Hematopoietic multipotent progenitor cell treated with erythropoietin and hydrocortisone succinate and interleukin-3 and kit ligand, for 17 days (in vitro differentiated cells): ENCODE measurements around the gene EIF5B.
"Not testable (repeated sequence)": the region's sequence is repeated elsewhere in the genome, so short reads cannot be mapped to it uniquely, and the experiment has no call there.

Experiments used
- DNase-seq: peaks from one replicate; pipeline ENCODE4 v3.0.0-alpha.2; 2015; ENCODE audit warnings: low spot score

Gene EIF5B, protein sequence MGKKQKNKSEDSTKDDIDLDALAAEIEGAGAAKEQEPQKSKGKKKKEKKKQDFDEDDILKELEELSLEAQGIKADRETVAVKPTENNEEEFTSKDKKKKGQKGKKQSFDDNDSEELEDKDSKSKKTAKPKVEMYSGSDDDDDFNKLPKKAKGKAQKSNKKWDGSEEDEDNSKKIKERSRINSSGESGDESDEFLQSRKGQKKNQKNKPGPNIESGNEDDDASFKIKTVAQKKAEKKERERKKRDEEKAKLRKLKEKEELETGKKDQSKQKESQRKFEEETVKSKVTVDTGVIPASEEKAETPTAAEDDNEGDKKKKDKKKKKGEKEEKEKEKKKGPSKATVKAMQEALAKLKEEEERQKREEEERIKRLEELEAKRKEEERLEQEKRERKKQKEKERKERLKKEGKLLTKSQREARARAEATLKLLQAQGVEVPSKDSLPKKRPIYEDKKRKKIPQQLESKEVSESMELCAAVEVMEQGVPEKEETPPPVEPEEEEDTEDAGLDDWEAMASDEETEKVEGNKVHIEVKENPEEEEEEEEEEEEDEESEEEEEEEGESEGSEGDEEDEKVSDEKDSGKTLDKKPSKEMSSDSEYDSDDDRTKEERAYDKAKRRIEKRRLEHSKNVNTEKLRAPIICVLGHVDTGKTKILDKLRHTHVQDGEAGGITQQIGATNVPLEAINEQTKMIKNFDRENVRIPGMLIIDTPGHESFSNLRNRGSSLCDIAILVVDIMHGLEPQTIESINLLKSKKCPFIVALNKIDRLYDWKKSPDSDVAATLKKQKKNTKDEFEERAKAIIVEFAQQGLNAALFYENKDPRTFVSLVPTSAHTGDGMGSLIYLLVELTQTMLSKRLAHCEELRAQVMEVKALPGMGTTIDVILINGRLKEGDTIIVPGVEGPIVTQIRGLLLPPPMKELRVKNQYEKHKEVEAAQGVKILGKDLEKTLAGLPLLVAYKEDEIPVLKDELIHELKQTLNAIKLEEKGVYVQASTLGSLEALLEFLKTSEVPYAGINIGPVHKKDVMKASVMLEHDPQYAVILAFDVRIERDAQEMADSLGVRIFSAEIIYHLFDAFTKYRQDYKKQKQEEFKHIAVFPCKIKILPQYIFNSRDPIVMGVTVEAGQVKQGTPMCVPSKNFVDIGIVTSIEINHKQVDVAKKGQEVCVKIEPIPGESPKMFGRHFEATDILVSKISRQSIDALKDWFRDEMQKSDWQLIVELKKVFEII

DNA sequence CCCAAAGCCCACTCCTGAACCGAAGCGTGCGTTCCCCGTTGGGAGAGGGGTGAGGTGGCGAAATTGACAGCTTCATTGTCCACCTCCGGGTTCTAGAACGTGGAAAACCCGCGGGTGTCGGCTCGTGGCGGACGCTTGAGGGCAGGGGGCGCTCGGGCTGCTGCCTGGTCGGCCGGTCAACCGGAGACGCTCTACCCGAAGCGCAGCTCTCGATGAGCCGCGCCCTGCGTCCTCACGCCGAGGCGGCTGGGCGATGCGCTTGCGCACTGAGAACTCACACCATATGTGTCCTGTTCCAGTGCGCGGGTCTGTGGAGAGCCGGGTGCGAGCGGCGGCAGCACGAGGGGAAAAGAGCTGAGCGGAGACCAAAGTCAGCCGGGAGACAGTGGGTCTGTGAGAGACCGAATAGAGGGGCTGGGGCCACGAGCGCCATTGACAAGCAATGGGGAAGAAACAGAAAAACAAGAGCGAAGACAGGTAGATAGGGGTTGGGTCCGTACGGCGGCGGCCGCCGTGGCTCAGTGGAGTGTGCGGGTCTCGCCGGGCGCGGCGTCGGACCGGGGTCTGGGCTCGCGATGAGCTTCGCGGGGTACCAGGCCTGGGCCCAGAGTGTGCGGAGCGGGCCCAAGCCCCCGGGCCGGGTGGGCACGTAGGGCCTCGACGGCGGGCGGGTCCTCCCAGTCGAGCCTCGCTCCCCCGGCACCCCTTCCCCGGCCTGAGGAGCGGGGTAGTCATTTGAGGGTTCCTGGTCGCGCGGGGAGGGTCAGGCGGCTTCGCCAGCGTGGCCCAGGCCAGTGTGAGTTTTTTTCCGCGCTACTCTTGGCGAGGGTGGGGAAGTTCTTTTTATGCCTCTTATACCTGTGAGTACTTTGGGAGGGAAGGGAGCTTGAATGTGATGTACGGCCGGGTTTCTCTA, at the start of gene EIF5B:
TSS of gene EIF5B (plus strand) at position 277 of the 916 bp plus-strand sequence. CDS start at position 443, 166 bp downstream.
- peak; percentile 98 for DNase-seq

DNA sequence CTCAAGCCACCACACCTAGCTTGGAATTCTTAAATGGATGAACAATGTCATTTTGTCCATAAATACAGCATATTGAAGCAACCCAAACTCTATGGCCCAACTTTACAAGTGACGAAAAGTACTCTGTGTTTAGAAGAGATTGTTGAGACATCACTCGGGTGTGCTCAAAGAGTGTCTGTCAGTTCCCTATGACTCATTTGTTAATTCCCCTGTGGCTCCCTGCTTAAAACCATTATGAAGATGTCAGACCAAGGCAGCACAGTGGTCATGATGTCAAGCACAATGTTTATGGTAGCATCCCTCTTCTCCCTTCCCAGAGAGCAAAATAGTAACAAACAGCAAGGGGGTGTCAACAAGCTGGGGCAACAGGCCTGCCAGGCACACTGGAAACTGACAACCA, 39.2 kb upstream of the EIF5B start:
- no peak for DNase-seq

DNA sequence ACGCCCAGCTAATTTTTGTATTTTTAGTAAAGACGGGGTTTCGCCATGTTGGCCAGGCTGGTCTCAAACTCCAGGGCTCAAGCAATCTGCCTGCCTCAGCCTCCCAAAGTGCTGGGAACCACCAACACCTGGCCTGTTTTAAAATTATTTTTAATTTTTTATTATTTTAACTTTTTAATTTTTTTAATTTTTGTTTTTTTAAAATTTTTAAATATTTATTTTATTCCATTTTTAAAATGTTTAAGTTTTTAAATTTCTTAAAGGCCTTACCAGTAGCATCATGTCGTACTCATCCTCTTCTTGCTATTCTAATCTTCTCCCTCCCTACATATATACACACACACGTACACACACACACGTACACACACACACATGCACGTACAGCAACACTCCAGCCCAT, 37.6 kb upstream of the EIF5B start:
- DNase-seq = no peak

DNA sequence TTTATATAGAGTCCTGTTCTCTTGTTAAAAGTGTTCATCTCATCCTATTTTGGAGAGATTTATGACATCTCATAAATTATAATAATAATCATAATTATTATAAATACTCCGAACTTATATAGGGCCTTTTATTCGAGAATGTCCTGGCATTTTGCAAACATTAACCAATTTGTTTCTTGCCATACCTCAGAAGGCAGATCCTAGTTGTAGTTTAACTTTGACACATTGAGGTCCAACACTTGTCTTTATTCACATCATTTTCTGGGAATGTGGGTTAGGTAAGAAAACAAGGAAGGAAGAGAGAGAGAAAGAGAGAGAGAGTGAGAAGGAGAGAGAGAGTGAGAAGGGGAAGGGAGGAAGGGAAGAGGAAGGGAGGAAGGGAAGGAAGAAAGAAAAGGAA, 36.1 kb upstream of the EIF5B start, which contains the start of gene LYG1:
TSS of gene LYG1 (minus strand) at position 101 of the 400 bp plus-strand sequence. CDS start 5,527 bp downstream, outside the sequence.
- DNase-seq = not testable (repeated sequence)

DNA sequence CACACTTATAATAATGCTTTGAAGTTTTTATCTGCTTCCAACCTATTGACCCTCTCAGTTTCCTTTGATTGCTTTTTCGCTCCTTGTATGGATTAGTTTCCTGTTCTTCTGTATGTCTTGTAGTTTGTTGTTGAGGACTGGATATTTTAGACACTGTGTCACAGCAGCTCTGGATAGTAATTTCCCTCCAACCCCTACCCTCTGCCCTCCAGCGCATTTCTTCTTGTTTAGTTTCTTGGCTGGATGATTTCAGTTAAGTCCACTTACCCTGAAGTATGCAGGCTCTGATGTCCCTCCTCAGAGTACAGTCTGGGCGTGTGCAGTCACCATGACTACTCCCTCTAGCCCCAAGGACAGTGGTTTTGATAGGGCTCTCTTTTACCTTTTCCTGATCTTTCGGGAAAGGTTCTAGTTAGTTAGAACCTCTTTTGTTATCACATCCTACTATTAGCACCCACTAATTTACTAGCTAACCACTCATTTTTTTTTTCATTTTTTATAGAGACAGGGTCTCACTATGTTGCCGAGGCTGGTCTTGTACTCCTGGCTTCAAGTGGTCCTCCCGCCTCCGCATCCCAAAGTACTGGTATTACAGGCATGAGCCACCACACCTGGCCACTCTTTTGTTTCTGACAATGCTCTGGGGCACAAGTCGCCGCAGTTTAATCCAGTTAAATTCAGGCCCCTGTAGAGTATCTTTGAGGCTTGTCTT, 19.9 kb upstream of the EIF5B start:
- no peak for DNase-seq

DNA sequence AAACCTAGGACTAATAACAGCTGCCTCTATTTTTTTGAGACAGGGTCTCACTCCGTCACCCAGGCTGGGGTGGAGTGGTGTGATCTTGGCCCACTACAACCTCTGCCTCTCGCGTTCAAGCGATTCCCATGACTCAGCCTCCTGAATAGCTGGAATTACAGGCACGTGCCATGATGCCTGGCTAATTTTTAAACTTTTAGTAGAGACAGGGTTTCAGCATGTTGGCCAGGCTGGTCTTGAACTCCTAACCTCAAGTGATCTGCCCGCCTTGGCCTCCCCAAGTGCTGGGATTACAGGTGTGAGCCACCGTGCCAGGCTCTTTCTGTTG, 19.4 kb upstream of the EIF5B start:
- DNase-seq = not testable (repeated sequence)

DNA sequence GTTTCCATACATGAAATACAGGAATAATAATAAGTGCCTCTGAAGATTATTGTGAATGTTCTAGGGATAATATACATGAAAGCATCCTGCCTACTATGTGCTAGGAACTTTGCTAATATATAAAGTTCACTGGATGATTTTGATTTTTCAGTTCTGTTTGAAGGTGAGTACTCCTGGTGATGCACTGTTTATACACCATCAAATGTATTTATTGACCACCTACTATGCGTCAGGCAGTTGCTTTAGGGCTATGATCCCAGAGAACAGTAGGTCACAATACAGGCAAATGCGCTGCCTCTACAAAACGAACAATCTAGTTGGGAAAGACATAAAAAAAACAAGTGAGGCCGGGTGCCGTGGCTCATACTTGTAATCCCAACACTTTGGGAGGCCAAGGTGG, 11.8 kb upstream of the EIF5B start:
- DNase-seq = no peak

DNA sequence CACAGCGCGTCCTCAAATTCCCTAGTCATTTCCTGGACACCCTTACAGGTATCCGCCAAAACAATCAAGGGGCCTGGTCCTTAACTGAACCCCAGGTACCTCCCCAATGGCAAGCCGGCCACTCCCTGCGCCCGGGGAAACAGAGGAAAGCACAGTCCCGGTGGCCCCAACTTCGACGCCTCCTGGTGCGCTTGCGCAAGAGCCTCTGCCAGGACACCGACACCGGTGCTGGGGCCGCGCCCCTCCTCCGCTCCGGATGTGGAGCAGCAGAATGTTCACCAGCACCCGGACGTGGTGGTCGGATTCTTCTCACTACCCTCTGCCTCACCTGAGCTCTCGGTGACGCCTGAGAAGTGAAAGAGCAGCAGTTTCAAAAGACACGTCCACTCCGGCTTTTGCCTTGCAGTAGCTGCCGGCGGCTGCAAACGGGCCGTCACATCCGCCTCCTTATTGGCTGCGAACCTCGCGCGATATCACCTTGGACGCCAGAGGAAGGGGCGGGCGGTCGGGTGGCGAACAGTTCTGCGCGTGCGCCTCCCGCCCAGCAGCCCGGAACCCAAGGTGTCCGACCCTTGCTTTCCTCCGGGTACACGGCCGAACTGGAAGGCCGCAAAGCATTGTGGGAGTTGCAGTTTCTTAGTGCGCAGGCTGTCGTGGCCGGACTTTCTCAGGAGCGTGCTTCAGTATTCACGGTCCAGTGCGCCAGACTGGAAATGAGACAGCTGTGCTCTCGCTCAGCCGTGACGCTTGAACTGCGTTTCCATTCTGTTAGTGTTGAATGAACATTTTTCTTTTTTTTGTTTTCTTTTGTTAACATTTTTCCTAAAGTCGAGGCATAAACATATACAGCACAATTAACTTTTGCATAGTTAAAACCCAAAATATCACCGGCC, 1.0 kb upstream of the EIF5B start, which contains the start of gene TXNDC9:
TSS of gene TXNDC9 (minus strand) at position 423 of the 893 bp plus-strand sequence. CDS start 3,123 bp downstream, outside the sequence.
- DNase-seq = peak; percentile 100

DNA sequence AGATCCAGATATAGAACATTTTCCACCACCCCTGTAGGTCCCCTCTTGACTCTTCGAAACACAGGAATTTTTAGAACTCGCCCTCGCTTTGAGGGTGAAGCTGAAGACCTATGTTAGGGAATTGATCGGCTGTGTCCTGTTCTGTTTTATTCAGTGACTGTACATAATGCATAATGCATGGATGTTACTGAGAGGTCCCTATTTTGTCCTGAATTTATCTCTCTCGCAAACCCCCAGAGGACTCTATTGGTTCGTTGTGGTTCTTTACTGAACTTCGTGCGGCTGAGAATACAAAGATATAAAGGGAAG, 431 bp upstream of the EIF5B start:
- no peak for DNase-seq

DNA sequence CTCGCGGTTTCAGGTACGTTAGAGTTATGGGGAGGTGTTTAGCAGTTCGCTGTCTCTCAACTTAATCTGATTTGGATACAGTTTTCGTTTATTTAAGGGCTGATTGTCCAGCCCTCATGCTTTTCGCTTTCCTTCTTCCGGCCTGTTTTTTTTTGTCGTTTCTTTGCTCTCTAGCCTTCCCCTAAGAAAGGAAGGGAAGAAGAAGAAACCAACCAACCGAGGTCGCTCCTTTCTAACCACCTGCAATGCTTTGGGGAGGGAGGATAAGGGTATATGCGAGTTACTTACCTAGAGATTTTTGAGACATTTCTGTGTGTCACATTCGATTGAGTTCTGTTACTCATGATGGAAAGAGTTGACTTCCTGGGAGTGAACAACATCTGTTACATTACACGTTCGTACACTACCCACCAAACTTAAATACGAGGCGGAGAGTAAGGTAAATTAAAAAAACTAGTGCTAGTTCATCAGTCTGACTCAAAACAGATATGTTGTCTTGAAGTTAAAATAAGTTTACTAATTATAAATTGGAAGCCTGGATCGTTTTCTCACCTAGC, 918 bp downstream of the EIF5B start:
- DNase-seq = peak; percentile 55

DNA sequence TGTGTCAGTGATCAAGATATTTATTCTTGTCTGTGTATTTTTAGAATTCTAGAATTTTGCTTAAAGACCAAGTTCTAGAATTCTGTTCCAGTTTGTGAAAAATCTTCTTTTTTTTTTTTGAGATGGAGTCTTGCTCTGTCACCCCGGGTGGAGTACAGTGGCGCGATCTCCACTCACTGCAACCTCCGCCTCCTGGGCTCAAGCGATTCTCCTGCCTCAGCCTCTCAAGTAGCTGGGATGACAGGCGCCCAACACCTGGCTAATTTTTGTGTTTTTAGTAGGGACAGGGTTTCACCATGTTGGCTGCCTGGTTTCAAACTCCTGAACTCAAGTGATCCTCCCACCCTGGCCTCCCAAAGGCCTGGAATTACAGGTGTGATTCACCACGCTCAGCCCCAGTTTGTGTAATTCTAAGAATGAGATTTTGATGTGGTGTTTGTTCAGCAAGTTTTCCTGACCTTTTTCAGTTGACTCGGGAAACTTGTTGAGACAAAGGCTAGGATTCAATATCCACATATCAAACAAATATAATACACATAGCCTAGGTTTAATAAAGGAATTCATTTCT, 3.6 kb downstream of the EIF5B start:
- no peak for DNase-seq

DNA sequence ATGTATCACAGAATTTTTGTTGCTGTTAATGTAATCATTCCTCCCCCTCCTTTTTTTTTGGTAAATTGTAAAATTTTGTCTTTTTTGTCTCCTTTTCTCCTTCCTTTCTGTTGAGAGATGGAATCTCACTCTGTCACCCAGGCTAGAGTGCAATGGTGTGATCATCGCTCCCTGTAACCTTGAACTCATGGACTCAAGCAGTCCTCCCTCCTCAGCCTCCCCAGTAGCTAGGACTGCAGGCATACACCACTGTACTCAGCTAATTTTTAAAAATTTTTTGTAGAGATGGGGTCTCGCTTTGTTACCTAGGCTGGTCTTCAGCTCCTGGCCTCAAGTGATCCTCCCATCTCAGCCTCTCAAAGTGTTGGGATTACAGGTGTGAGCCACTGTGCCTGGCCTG, 5.3 kb downstream of the EIF5B start:
- DNase-seq = no peak

DNA sequence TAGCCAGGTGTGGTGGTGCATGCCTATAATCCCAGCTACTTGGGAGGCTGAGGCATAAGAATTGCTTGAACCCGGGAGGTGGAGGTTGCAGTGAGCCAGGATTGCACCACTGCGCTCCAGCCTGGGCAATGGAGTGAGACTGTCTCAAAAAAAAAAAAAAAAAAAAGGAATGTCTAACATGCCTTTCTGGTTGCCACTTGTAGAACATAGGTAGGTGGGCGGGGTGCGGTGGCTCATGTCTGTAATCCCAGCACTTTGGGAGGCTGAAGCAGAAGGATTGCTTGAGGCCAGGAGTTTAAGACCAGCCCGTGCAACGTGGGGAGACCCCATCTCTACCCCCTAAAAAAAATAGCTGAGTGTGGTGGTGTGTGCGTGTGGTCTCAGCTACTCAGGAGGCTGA, 8.3 kb downstream of the EIF5B start:
- not testable (repeated sequence) for DNase-seq

DNA sequence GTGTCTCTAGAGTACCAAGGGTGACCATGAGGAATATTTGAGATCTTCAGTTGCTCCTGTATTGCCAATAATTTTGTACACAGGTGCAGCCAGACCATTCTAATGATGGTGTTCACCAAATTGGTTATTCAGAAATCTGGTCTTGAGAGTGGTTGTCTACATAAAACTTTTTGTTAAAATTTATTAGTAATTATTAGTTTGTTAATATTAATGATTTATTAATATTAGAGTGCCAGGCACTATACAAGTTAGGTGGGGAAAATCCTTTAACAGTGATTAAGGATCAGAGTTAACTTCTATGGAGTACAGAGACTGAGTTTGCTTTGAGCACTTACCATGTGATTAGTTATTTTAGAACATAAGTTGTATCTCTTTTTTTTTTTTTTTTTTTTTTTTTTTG, 9.0 kb downstream of the EIF5B start:
- DNase-seq = no peak

DNA sequence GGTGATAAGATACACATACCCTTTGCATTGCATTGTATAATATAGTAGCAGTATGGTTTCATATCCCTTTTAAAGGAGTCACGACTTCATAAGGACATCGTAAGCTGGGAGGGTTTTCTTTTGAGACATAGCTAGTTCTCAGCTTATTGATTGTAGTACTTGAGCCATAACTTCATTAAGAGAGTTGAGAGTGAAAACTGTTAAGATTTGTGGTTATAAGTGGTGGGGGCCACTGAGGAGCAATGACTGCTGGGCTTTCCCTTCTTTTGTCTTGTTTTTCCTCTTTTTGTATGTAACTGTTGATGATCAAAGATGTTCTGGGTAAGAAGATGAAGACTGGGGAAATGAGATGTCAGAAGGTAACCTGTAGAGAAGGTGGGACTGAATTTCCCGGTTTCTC, 11.0 kb downstream of the EIF5B start:
- DNase-seq = no peak

DNA sequence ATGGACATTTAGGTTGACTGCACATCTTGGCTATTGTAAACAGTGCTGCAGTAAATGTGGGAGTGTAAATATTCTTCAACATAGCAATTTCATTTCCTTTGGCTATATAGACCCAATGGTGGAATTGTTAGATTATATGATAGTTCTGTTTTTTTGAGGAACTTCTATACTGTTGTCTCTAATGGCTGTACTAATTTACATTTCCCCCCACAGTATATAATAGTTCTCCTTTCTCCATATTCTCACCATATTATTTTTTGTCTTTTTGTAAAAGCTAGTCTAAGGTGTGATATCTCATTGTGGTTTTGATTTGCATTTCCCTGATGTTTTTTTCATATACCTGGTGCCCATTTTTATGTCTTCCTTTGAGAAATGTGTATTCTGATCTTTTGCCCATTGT, 13.0 kb downstream of the EIF5B start:
- DNase-seq = no peak

DNA sequence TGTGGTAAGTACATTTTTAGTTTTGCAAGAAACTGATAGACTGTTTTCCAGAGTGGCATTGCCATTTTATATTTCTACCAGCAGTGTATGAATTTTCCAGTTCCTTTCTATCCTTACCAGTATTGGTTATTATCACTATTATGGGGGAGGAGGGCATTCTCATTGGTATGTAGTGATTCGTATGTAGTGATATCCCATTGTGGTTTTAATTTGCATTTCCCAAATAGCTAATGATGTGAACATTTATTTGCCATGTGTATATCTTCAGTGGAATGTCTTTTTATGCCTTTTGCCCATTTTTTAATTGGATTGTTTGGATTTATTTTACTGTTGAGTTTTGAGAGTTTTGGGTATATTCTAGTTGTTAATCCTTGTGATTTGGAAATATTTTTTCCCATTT, 16.9 kb downstream of the EIF5B start:
- DNase-seq = no peak

DNA sequence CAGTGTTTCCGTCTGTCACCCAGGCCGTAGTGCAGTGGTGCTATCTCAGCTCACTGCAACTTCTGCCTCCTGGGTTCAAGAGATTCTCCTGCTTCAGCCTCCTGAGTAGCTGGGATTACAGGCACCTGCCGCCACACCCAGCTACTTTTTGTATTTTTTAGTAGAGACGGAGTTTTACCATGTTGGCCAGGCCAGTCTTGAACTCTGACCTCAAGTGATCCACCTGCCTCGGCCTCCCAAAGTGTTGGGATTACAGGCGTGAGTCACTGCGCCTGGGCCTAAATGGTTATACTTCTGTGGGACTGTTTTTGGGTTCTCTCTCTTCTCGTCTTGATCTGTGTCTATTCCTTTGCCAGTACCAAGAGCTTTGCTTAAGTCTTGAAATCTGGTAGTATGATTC, 17.6 kb downstream of the EIF5B start:
- DNase-seq = not testable (repeated sequence)

DNA sequence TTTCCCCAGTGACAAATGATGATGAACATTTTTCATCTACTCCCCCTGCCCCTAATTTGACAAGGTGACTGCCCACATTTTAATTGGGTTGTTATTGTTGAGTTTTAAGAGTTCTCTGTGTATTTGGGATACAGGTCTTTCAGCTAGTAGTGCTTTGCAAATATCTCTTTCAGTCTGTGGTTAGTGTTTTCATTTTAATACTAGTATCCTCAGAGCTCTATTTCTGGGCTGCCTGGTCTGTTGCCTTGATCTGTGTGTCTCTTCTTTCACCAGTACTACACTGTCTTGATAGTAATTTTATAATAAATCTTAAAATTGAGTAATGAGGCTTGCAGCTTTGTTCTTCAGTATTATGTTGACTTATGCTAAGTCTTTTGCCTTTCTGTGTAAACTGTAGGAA, 19.7 kb downstream of the EIF5B start:
- no peak for DNase-seq
